ENCODE data around the gene SEC22C. TPM values are rescaled to one million over a fixed set of nuclear protein-coding genes. Genes with fewer than 3 reads are reported as not detected.

The SEC22C gene
- total and polyA plus RNA-seq, 2 donors (not counting 1 experiment from before 2014, with no cell fraction given), result 19.2 to 44.8 TPM

DNA sequence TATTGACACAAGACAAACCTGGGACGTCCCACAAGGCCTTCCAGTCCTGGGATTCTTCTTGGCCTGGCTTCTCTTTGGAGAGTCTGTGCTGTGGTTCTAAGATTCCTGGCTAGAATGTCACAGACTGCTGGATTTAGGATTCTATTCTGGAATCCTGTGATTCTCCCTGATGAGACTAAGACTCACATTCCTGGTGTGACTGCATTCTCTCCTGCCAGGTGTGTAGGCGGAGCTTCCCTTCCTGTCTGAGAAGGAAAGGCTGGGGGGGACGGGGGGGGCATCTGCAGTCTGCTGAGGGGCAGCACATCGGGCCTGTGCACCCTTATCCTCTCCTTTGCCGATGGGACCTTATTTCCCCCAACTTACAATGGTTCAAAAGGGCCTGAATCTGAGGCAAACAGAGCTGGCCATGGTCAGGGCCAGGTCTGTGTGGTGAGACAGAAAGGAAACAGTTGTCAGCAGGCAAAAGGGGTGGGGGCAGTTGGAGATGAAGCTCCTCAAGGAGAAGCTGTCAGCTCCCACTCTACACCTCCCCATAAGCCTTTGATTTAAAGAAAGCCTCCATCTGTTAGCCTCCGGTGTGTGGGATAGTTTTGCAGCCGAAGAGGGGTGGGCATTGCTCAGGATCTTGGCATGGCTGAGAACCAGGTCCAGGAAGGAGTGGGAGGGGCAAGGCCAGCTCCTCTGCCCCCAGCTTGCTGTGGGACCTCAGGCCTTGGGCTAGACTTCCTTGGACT, 48.4 kb downstream of the SEC22C start:
- Histone ChIP-seq H3K9ac (ENCODE audit: low read length) (no peak overlapping the region), H3K27ac (ENCODE audit: low read length in 2 of 2) (no peak overlapping the region)
- 80% methylated on average over 1 of the region's 7 CpGs for WGBS (ENCODE audit: insufficient coverage)

More for the DNA sequence above, 48.4 kb downstream of the SEC22C start:
- no peaks in the 10 kb centered on the region for H4K20me1 ChIP-seq (ENCODE audit: control insufficient read depth, insufficient read depth, low read length, poor library complexity, severe bottlenecking)
- H2AFZ ChIP-seq (ENCODE audit: insufficient read depth, low read depth, low read length, poor library complexity, severe bottlenecking), result no peak overlapping the region
- ChIA-PET CTCF (interaction anchor here (2.0 to 6.5 kb wide), 2 partner anchors 16 to 286 kb away, joined by 5 to 71 read pairs; no protein-coding TSS in a partner anchor), POLR2A (interaction anchor here (0.8 kb wide), 1 partner anchor 42 kb away, joined by 6 read pairs; no protein-coding TSS in a partner anchor)
- no peaks in the 10 kb centered on the region for H3K9me3 ChIP-seq (ENCODE audit: control extremely low read depth in 1 of 3, control insufficient read depth in 2 of 3, insufficient read depth in 1 of 3, low read length in 2 of 3)
- Mint-ChIP-seq H3K4me1 (peaks cover 14% of the 10 kb centered on the region), H3K27me3 (no peaks in the 10 kb centered on the region), H3K4me3 (no peak overlapping the region), H3K27ac (no peak overlapping the region), H3K9me3 (ENCODE audit: insufficient read depth) (no peaks in the 10 kb centered on the region)
- H3K79me2 ChIP-seq (ENCODE audit: control insufficient read depth, insufficient read depth, low read length), result no peaks in the 10 kb centered on the region
- intact Hi-C loops (cut with micrococcal nuclease), result no loop called here
- no peak overlapping the region for H3K4me2 ChIP-seq (replicated peaks; ENCODE audit: low read depth, low read length, poor library complexity, severe bottlenecking)
- TF ChIP-seq CTCF (IDR thresholded peaks at IDR 0.05), result no peak
- TF ChIP-seq EZH2 (IDR thresholded peaks at IDR 0.05; ENCODE audit: borderline replicate concordance, insufficient read depth, low read depth, low read length, poor library complexity, severe bottlenecking), result no peak
- ATAC-seq (ENCODE audit: low read depth), result no peak
- peaks cover 0 to 4% (median 0%) of the 10 kb centered on the region in 4 experiments for H3K27me3 ChIP-seq (replicated peaks in 1 of 4; ENCODE audit: control extremely low read depth in 1 of 4, control insufficient read depth in 3 of 4, insufficient read depth in 4 of 4, low read length in 3 of 4)
- H3K4me1 ChIP-seq (ENCODE audit: control insufficient read depth in 2 of 2, insufficient read depth in 2 of 2, low read length in 2 of 2), result peaks cover 9 to 10% of the 10 kb centered on the region in 2 donors
- H3K4me3 ChIP-seq (ENCODE audit: control extremely low read depth in 1 of 5, extremely low read depth in 1 of 5, insufficient read depth in 1 of 5, low read depth in 2 of 5, low read length in 4 of 5), result no peak overlapping the region
- H3K36me3 ChIP-seq (replicated peaks in 1 of 2; ENCODE audit: control extremely low read depth in 1 of 2, control insufficient read depth in 1 of 2, extremely low read depth in 1 of 2, insufficient read depth in 2 of 2, low read length in 1 of 2), result no peaks in the 10 kb centered on the region
- DNase-seq, result no peak

All from B cell (primary cell).